Fibroblast of lung (primary cell): Measurements from ENCODE around the gene VAMP2. TPM values are rescaled to one million over a fixed set of nuclear protein-coding genes. Genes with fewer than 3 reads are reported as not detected.

Source experiments
- DNase-seq, 2 donors: peaks; one replicate each; pipeline versions ENCODE4 v3.0.0 to v3.0.0-alpha.2; 2010; ENCODE audit warnings: low read depth in 2 of 2
- H2AFZ ChIP-seq: 2 replicates; pipeline ENCODE4 v1.5.1; 2012; ENCODE audit warnings: low read length, control low read depth, inconsistent platforms
- H3K27ac ChIP-seq: 2 replicates; pipeline ENCODE4 v1.5.1; 2011; ENCODE audit warnings: low read length, control low read depth; ENCODE audit not compliant: insufficient read depth
- H3K27me3 ChIP-seq: 2 replicates; pipeline ENCODE4 v1.5.1; 2011; ENCODE audit warnings: mild to moderate bottlenecking, low read length; ENCODE audit not compliant: control insufficient read depth, insufficient read depth
- H3K36me3 ChIP-seq: 2 replicates; pipeline ENCODE4 v1.5.1; 2011; ENCODE audit warnings: low read length; ENCODE audit not compliant: control insufficient read depth, insufficient read depth
- H3K4me1 ChIP-seq: 2 replicates; pipeline ENCODE4 v1.5.1; 2011; ENCODE audit warnings: low read length; ENCODE audit not compliant: control insufficient read depth, insufficient read depth; ENCODE audit errors: extremely low read depth
- H3K4me2 ChIP-seq: 2 replicates; pipeline ENCODE4 v1.5.1; 2011; ENCODE audit warnings: low read length, control low read depth; ENCODE audit not compliant: insufficient read depth; ENCODE audit errors: extremely low read depth
- H3K4me3 ChIP-seq, 4 experiments: fragments of 200-600 bp in 1 of 4; sonication (generic) in 1 of 4; replicated peaks in 1 of 4; 2 replicates each; pipeline ENCODE4 v1.5.1; 2011 to 2016; ENCODE audit warnings: low read length in 4 of 4, low read depth in 3 of 4, mild to moderate bottlenecking in 3 of 4, control low read depth in 2 of 4, inconsistent platforms in 1 of 4, mixed read lengths in 1 of 4; ENCODE audit not compliant: insufficient read depth in 1 of 4; ENCODE audit errors: control extremely low read depth in 1 of 4
- H3K79me2 ChIP-seq: 2 replicates; pipeline ENCODE4 v1.5.1; 2012; ENCODE audit warnings: mild to moderate bottlenecking, low read length, inconsistent platforms; ENCODE audit not compliant: control insufficient read depth, insufficient read depth
- H3K9ac ChIP-seq: 2 replicates; pipeline ENCODE4 v1.5.1; 2011; ENCODE audit warnings: mild to moderate bottlenecking, low read length, control low read depth; ENCODE audit not compliant: insufficient read depth
- H3K9me3 ChIP-seq: 2 replicates; pipeline ENCODE4 v1.5.1; 2012; ENCODE audit warnings: low read depth, low read length; ENCODE audit not compliant: control insufficient read depth, insufficient read depth
- H4K20me1 ChIP-seq: 2 replicates; pipeline ENCODE4 v1.5.1; 2011; ENCODE audit warnings: low read length; ENCODE audit not compliant: control insufficient read depth, insufficient read depth; ENCODE audit errors: extremely low read depth
- CTCF ChIP-seq, 2 donors: IDR thresholded peaks in 1 of 2; conservative IDR thresholded peaks in 1 of 2; 1 replicate in 1 of 2; 2 replicates in 1 of 2; pipeline ENCODE4 v1.5.1; 2011 to 2012; ENCODE audit warnings: low read length in 2 of 2, control low read depth in 1 of 2, inconsistent platforms in 1 of 2, low read depth in 1 of 2, mild to moderate bottlenecking in 1 of 2
- EZH2 ChIP-seq: IDR thresholded peaks from 2 replicates; pipeline ENCODE4 v1.5.1; 2012; ENCODE audit warnings: low read length, control low read depth, mild to moderate bottlenecking; ENCODE audit errors: missing control alignments
- polyA plus RNA-seq, 2 donors: library from polyadenylated mRNA; depleted of rRNA in 1 of 2; stranded (reverse) in 1 of 2; unstranded in 1 of 2; fragments of >200 nt; gene quantifications; 2 replicates each; pipeline ENCODE4 v1.2.1, GENCODE V29; 2011 to 2012; ENCODE audit warnings: missing spikeins in 1 of 2
- total RNA-seq: library from RNA; depleted of rRNA; stranded (reverse); fragments of >200 nt; gene quantifications from 2 replicates; pipeline ENCODE4 v1.2.1, GENCODE V29; 2014

The VAMP2 gene
- total and polyA plus RNA-seq, 2 donors (not counting 1 experiment from before 2014, with no cell fraction given): 8.1 to 12.2 TPM

- no peaks in the 10 kb centered on the region for H3K79me2 ChIP-seq
- peak; percentile 41 to 67 for TF ChIP-seq CTCF (conservative IDR thresholded peaks at IDR 0.05 in 1 of 2, IDR thresholded peaks at IDR 0.05 in 1 of 2; ENCODE audit: low read depth in 1 of 2, low read length in 2 of 2)
- TF ChIP-seq EZH2: peak; percentile 73
- no peak overlapping the region for H3K27ac ChIP-seq
- peak; percentile 11 to 14 for DNase-seq
- peak overlapping the region in 1 of 4 experiments; percentile 10 for H3K4me3 ChIP-seq
- H4K20me1 ChIP-seq: no peaks in the 10 kb centered on the region
- no peaks in the 10 kb centered on the region for H3K36me3 ChIP-seq
- H3K27me3 ChIP-seq: peaks cover 40% of the 10 kb centered on the region
- H3K9ac ChIP-seq: no peak overlapping the region
- no peak overlapping the region for H2AFZ ChIP-seq
- no peaks in the 10 kb centered on the region for H3K4me1 ChIP-seq
- peak overlapping the region; percentile 25 for H3K4me2 ChIP-seq
- H3K9me3 ChIP-seq: no peaks in the 10 kb centered on the region
Measured at GRCh38 chr17:8109661-8110455, 52.9 kb downstream of the VAMP2 start.

Other genes with a start within 250 kb of the VAMP2 start
- gene RNF227, start 246.7 kb downstream of the VAMP2 start, total RNA-seq: 1.8 and 3.9 TPM in 2 replicates
- gene RNF227, start 246.7 kb downstream of the VAMP2 start, polyA plus RNA-seq: 2.2 and 2.8 TPM in 2 replicates
- 0.26 and 0.33 TPM in 2 replicates for gene KCNAB3, start 233.1 kb downstream of the VAMP2 start, total RNA-seq
- gene KCNAB3, start 233.1 kb downstream of the VAMP2 start, polyA plus RNA-seq: 0.69 and 1.3 TPM in 2 replicates
- 38.3 and 61.9 TPM in 2 replicates for gene TRAPPC1, start 231.0 kb downstream of the VAMP2 start, total RNA-seq
- 342 and 409 TPM in 2 replicates for gene TRAPPC1, start 231.0 kb downstream of the VAMP2 start, polyA plus RNA-seq
- gene CNTROB, start 230.7 kb downstream of the VAMP2 start, total RNA-seq: 12.8 and 17.2 TPM in 2 replicates
- gene CNTROB, start 230.7 kb downstream of the VAMP2 start, polyA plus RNA-seq: 12.6 and 20.8 TPM in 2 replicates
- not detected in 2 replicates for gene GUCY2D, start 160.3 kb downstream of the VAMP2 start, total RNA-seq
- not detected in 2 replicates for gene GUCY2D, start 160.3 kb downstream of the VAMP2 start, polyA plus RNA-seq
- gene ALOX15B, start 123.9 kb downstream of the VAMP2 start, total RNA-seq: not detected in 2 replicates
- not detected in 2 replicates for gene ALOX15B, start 123.9 kb downstream of the VAMP2 start, polyA plus RNA-seq
- not detected in 2 replicates for gene ALOX12B, start 75.2 kb downstream of the VAMP2 start, total RNA-seq
- gene ALOX12B, start 75.2 kb downstream of the VAMP2 start, polyA plus RNA-seq: not detected in 2 replicates
- not detected in 2 replicates for gene ALOXE3, start 44.4 kb downstream of the VAMP2 start, total RNA-seq
- 0.01 and 0.03 TPM in 2 replicates for gene ALOXE3, start 44.4 kb downstream of the VAMP2 start, polyA plus RNA-seq
- under 0.01 TPM in 1 of 2 replicates, not detected in the other for gene HES7, start 38.8 kb downstream of the VAMP2 start, total RNA-seq
- gene HES7, start 38.8 kb downstream of the VAMP2 start, polyA plus RNA-seq: not detected in 2 replicates
- gene PER1, start 10.5 kb downstream of the VAMP2 start, total RNA-seq: 3.1 and 6.9 TPM in 2 replicates
- 2.5 and 4.1 TPM in 2 replicates for gene PER1, start 10.5 kb downstream of the VAMP2 start, polyA plus RNA-seq
- 15.4 and 36.0 TPM in 2 replicates for gene TMEM107, start 13.4 kb upstream of the VAMP2 start, total RNA-seq
- gene TMEM107, start 13.4 kb upstream of the VAMP2 start, polyA plus RNA-seq: 9.8 and 13.0 TPM in 2 replicates
- gene BORCS6, start 27.2 kb upstream of the VAMP2 start, total RNA-seq: 6.9 and 11.4 TPM in 2 replicates
- 2.8 and 2.9 TPM in 2 replicates for gene BORCS6, start 27.2 kb upstream of the VAMP2 start, polyA plus RNA-seq
- gene AURKB, start 47.6 kb upstream of the VAMP2 start, total RNA-seq: 0.26 and 8.4 TPM in 2 replicates
- gene AURKB, start 47.6 kb upstream of the VAMP2 start, polyA plus RNA-seq: 7.5 and 37.8 TPM in 2 replicates
- 4.6 and 5.0 TPM in 2 replicates for gene CTC1, start 85.1 kb upstream of the VAMP2 start, total RNA-seq
- 4.7 and 6.9 TPM in 2 replicates for gene CTC1, start 85.1 kb upstream of the VAMP2 start, polyA plus RNA-seq
- gene PFAS, start 86.3 kb upstream of the VAMP2 start, total RNA-seq: 9.4 and 11.3 TPM in 2 replicates
- 9.8 and 20.8 TPM in 2 replicates for gene PFAS, start 86.3 kb upstream of the VAMP2 start, polyA plus RNA-seq
- gene RANGRF, start 125.7 kb upstream of the VAMP2 start, total RNA-seq: 12.1 and 15.4 TPM in 2 replicates
- gene RANGRF, start 125.7 kb upstream of the VAMP2 start, polyA plus RNA-seq: 19.8 and 25.9 TPM in 2 replicates
- gene SLC25A35, start 132.5 kb upstream of the VAMP2 start, total RNA-seq: 0.77 and 1.7 TPM in 2 replicates
- gene SLC25A35, start 132.5 kb upstream of the VAMP2 start, polyA plus RNA-seq: 1.1 and 2.7 TPM in 2 replicates
- not detected in 2 replicates for gene ARHGEF15, start 147.3 kb upstream of the VAMP2 start, total RNA-seq
- gene ARHGEF15, start 147.3 kb upstream of the VAMP2 start, polyA plus RNA-seq: not detected in 2 replicates
- gene ODF4, start 176.9 kb upstream of the VAMP2 start, total RNA-seq: not detected in 2 replicates
- not detected in 2 replicates for gene ODF4, start 176.9 kb upstream of the VAMP2 start, polyA plus RNA-seq
- gene RPL26, start 220.2 kb upstream of the VAMP2 start, total RNA-seq: 2,663 and 4,635 TPM in 2 replicates
- 3,934 and 4,116 TPM in 2 replicates for gene RPL26, start 220.2 kb upstream of the VAMP2 start, polyA plus RNA-seq
- gene RNF222, start 234.9 kb upstream of the VAMP2 start, total RNA-seq: not detected in 2 replicates
- not detected in 2 replicates for gene RNF222, start 234.9 kb upstream of the VAMP2 start, polyA plus RNA-seq